HepG2 (cell line): ENCODE results near the gene TICAM2. TPM values are rescaled to one million over a fixed set of nuclear protein-coding genes. Genes with fewer than 3 reads are reported as not detected.
A peak's percentile ranks its signal among the peaks of the same experiment; 100 is the strongest.

Experiments
- FOXA1 ChIP-seq, 2 experiments: fragments of 450-650 bp in 1 of 2; sonication (generic) in 1 of 2; formaldehyde crosslinking in 1 of 2; IDR thresholded peaks; 2 replicates each; pipeline versions ENCODE4 v1.4.0 to v1.6.1; 2016 to 2020; ENCODE audit warnings: missing genetic modification reagents in 1 of 2
- GABPA ChIP-seq, 2 experiments: IDR thresholded peaks; 2 replicates each; pipeline ENCODE4 v1.6.1; 2011 to 2016; ENCODE audit warnings: low read depth in 2 of 2, low read length in 1 of 2, missing biosample characterization in 1 of 2, missing genetic modification characterization in 1 of 2
- HOXA3 ChIP-seq: sonication (generic); formaldehyde crosslinking; IDR thresholded peaks from 2 replicates; pipeline ENCODE4 v1.5.0; 2020; ENCODE audit warnings: missing genetic modification reagents
- KAT7 ChIP-seq: IDR thresholded peaks from 2 replicates; pipeline ENCODE4 v1.6.1; 2018; ENCODE audit warnings: borderline replicate concordance, missing compliant biosample characterization
- KAT8 ChIP-seq: IDR thresholded peaks from 2 replicates; pipeline ENCODE4 v1.6.1; 2016; ENCODE audit warnings: missing genetic modification reagents, missing compliant biosample characterization
- MEIS2 ChIP-seq: sonication (generic); formaldehyde crosslinking; IDR thresholded peaks from 2 replicates; pipeline ENCODE4 v1.9.0; 2021; ENCODE audit warnings: mild to moderate bottlenecking, missing genetic modification reagents
- NKX3-1 ChIP-seq: sonication (generic); formaldehyde crosslinking; IDR thresholded peaks from 2 replicates; pipeline ENCODE4 v1.5.0; 2020; ENCODE audit warnings: missing genetic modification reagents
- SMARCC2 ChIP-seq: fragments of 450-650 bp; IDR thresholded peaks from 2 replicates; pipeline ENCODE4 v1.6.1; 2017; ENCODE audit warnings: antibody characterized with exemption, mild to moderate bottlenecking
- ZNF878 ChIP-seq: sonication (generic); formaldehyde crosslinking; IDR thresholded peaks from 2 replicates; pipeline ENCODE4 v1.8.1; 2023; ENCODE audit warnings: mild to moderate bottlenecking, missing genetic modification reagents, moderate library complexity
- ZSCAN20 ChIP-seq: sonication (generic); formaldehyde crosslinking; IDR thresholded peaks from 2 replicates; pipeline ENCODE4 v1.4.0; 2020; ENCODE audit warnings: missing genetic modification reagents, mild to moderate bottlenecking, borderline replicate concordance
- polyA plus RNA-seq, 8 experiments: library from polyadenylated mRNA; depleted of rRNA in 3 of 8; stranded (reverse) in 7 of 8; unstranded in 1 of 8; fragments of >200 nt; fragmentation: Illumina TruSeq in 4 of 8; extraction: Trizol in 4 of 8; gene quantifications; 2 replicates each; pipeline versions ENCODE4 v1.2.1 to v1.2.3, GENCODE V29; 2011 to 2016; ENCODE audit warnings: low read depth in 4 of 8, missing spikeins in 1 of 8, mixed read lengths in 1 of 8; ENCODE audit not compliant: insufficient read depth in 1 of 8
- total RNA-seq, 5 experiments: library from RNA; depleted of rRNA; stranded (reverse); fragments of >200 nt; fragmentation: Illumina TruSeq; extraction: Trizol; gene quantifications; 2 replicates each; pipeline ENCODE4 v1.2.3, GENCODE V29; 2016; ENCODE audit warnings: low read depth in 1 of 5
- TF ChIP-seq, protein P1 (sequence below): sonication (generic); formaldehyde crosslinking; IDR thresholded peaks from 2 replicates; pipeline ENCODE4 v1.4.0; 2020; ENCODE audit warnings: missing genetic modification reagents, borderline replicate concordance
- TF ChIP-seq, protein P2 (sequence below): sonication (generic); formaldehyde crosslinking; IDR thresholded peaks from 2 replicates; pipeline ENCODE4 v1.4.0; 2020; ENCODE audit warnings: missing genetic modification reagents
- TF ChIP-seq, protein P3 (sequence below): IDR thresholded peaks from 2 replicates; pipeline ENCODE4 v1.6.1; 2016
- TF ChIP-seq, protein P4 (sequence below): sonication (generic); formaldehyde crosslinking; IDR thresholded peaks from 2 replicates; pipeline ENCODE4 v1.5.0; 2020; ENCODE audit warnings: mild to moderate bottlenecking, missing genetic modification reagents
- TF ChIP-seq, protein P5 (sequence below): IDR thresholded peaks from 2 replicates; pipeline ENCODE4 v1.6.1; 2018; ENCODE audit warnings: missing genetic modification reagents, mild to moderate bottlenecking, missing compliant biosample characterization
- TF ChIP-seq, protein P6 (sequence below): sonication (generic); formaldehyde crosslinking; conservative IDR thresholded peaks from 2 replicates; pipeline ENCODE4 v1.4.0; 2020; ENCODE audit warnings: mild to moderate bottlenecking, missing genetic modification reagents, moderate library complexity

TICAM2 gene
- total and polyA plus RNA-seq, 2 of the 13 experiments (the other 11 are each of a cell fraction or from before 2014, with no cell fraction given): 0.04 TPM; not detected in 1

DNA sequence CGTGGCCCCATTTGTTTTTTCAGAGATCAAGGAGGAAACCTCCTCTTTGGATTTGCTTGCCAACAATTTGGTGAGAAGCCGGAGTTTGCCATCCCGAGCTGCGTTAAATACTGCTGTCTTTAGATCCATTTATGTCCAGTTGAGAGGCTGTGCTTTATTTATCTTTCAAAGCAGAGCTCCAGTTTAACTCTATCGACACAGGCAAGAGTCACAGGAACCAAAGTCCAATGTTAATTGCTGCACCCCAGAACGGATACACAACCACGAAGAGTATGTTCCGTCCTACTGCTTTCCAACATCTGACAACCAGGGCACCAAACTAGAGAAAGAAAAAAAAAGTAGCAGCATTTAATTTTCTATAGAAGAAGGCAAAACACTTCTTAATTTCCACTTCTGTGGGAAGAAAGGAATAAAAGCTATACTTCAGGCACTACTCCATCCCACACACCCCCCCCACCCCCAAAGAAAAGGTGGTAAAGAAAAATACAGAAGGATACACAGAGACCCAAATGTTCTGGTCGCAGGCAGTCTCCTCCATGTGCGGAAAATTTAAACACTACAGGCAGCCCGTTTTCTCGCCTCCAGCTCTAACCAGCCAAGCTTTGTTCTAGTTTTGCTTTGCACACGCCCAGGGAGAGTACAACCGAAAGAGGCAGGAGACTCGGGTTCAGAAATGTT lies 58.8 kb downstream of the TICAM2 start (continued):
- no peak for TF ChIP-seq ZNF878 (CRISPR knock-in tag)
- TF ChIP-seq, protein P1, sequence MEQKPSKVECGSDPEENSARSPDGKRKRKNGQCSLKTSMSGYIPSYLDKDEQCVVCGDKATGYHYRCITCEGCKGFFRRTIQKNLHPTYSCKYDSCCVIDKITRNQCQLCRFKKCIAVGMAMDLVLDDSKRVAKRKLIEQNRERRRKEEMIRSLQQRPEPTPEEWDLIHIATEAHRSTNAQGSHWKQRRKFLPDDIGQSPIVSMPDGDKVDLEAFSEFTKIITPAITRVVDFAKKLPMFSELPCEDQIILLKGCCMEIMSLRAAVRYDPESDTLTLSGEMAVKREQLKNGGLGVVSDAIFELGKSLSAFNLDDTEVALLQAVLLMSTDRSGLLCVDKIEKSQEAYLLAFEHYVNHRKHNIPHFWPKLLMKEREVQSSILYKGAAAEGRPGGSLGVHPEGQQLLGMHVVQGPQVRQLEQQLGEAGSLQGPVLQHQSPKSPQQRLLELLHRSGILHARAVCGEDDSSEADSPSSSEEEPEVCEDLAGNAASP (CRISPR knock-in tag): peak; percentile 13; the same call in 1 of the 2 replicates
- TF ChIP-seq, protein P2, sequence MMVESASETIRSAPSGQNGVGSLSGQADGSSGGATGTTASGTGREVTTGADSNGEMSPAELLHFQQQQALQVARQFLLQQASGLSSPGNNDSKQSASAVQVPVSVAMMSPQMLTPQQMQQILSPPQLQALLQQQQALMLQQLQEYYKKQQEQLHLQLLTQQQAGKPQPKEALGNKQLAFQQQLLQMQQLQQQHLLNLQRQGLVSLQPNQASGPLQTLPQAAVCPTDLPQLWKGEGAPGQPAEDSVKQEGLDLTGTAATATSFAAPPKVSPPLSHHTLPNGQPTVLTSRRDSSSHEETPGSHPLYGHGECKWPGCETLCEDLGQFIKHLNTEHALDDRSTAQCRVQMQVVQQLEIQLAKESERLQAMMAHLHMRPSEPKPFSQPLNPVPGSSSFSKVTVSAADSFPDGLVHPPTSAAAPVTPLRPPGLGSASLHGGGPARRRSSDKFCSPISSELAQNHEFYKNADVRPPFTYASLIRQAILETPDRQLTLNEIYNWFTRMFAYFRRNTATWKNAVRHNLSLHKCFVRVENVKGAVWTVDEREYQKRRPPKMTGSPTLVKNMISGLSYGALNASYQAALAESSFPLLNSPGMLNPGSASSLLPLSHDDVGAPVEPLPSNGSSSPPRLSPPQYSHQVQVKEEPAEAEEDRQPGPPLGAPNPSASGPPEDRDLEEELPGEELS (CRISPR knock-in tag): peak; percentile 83
- TF ChIP-seq MEIS2 (CRISPR knock-in tag): 0 out of 2 replicates have a peak, but pooled peaks have one; percentile 21
- TF ChIP-seq GABPA (IDR thresholded peaks at IDR 0.05; ENCODE audit: low read depth, low read length): no peak
- peak; percentile 52 for TF ChIP-seq GABPA (CRISPR knock-in tag; IDR thresholded peaks at IDR 0.05; ENCODE audit: low read depth)
- TF ChIP-seq, protein P3, sequence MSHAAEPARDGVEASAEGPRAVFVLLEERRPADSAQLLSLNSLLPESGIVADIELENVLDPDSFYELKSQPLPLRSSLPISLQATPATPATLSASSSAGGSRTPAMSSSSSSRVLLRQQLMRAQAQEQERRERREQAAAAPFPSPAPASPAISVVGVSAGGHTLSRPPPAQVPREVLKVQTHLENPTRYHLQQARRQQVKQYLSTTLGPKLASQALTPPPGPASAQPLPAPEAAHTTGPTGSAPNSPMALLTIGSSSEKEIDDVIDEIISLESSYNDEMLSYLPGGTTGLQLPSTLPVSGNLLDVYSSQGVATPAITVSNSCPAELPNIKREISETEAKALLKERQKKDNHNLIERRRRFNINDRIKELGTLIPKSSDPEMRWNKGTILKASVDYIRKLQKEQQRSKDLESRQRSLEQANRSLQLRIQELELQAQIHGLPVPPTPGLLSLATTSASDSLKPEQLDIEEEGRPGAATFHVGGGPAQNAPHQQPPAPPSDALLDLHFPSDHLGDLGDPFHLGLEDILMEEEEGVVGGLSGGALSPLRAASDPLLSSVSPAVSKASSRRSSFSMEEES (CRISPR knock-in tag): 0 out of 2 replicates have a peak, but pooled peaks have one; percentile 22
- 0 out of 2 replicates have a peak, but pooled peaks have one; percentile 33 for TF ChIP-seq HOXA3
- peak; percentile 88; the same call in 1 of the 2 replicates for TF ChIP-seq KAT7 (CRISPR knock-in tag)
- no peak for TF ChIP-seq NKX3-1 (CRISPR knock-in tag)
- peak; percentile 40; the same call in 1 of the 2 replicates for TF ChIP-seq KAT8 (CRISPR knock-in tag)
- TF ChIP-seq ZSCAN20 (CRISPR knock-in tag): 0 out of 2 replicates have a peak, but pooled peaks have one; percentile 34
- no peak for TF ChIP-seq SMARCC2
- TF ChIP-seq, protein P4, sequence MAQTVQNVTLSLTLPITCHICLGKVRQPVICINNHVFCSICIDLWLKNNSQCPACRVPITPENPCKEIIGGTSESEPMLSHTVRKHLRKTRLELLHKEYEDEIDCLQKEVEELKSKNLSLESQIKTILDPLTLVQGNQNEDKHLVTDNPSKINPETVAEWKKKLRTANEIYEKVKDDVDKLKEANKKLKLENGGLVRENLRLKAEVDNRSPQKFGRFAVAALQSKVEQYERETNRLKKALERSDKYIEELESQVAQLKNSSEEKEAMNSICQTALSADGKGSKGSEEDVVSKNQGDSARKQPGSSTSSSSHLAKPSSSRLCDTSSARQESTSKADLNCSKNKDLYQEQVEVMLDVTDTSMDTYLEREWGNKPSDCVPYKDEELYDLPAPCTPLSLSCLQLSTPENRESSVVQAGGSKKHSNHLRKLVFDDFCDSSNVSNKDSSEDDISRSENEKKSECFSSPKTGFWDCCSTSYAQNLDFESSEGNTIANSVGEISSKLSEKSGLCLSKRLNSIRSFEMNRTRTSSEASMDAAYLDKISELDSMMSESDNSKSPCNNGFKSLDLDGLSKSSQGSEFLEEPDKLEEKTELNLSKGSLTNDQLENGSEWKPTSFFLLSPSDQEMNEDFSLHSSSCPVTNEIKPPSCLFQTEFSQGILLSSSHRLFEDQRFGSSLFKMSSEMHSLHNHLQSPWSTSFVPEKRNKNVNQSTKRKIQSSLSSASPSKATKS: no peak
- TF ChIP-seq FOXA1 (IDR thresholded peaks at IDR 0.05): no peak
- TF ChIP-seq FOXA1 (CRISPR knock-in tag; IDR thresholded peaks at IDR 0.05): peak; percentile 60
- TF ChIP-seq, protein P5, sequence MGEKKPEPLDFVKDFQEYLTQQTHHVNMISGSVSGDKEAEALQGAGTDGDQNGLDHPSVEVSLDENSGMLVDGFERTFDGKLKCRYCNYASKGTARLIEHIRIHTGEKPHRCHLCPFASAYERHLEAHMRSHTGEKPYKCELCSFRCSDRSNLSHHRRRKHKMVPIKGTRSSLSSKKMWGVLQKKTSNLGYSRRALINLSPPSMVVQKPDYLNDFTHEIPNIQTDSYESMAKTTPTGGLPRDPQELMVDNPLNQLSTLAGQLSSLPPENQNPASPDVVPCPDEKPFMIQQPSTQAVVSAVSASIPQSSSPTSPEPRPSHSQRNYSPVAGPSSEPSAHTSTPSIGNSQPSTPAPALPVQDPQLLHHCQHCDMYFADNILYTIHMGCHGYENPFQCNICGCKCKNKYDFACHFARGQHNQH: no peak
- TF ChIP-seq, protein P6, sequence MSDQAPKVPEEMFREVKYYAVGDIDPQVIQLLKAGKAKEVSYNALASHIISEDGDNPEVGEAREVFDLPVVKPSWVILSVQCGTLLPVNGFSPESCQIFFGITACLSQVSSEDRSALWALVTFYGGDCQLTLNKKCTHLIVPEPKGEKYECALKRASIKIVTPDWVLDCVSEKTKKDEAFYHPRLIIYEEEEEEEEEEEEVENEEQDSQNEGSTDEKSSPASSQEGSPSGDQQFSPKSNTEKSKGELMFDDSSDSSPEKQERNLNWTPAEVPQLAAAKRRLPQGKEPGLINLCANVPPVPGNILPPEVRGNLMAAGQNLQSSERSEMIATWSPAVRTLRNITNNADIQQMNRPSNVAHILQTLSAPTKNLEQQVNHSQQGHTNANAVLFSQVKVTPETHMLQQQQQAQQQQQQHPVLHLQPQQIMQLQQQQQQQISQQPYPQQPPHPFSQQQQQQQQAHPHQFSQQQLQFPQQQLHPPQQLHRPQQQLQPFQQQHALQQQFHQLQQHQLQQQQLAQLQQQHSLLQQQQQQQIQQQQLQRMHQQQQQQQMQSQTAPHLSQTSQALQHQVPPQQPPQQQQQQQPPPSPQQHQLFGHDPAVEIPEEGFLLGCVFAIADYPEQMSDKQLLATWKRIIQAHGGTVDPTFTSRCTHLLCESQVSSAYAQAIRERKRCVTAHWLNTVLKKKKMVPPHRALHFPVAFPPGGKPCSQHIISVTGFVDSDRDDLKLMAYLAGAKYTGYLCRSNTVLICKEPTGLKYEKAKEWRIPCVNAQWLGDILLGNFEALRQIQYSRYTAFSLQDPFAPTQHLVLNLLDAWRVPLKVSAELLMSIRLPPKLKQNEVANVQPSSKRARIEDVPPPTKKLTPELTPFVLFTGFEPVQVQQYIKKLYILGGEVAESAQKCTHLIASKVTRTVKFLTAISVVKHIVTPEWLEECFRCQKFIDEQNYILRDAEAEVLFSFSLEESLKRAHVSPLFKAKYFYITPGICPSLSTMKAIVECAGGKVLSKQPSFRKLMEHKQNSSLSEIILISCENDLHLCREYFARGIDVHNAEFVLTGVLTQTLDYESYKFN: peak; percentile 49
